Subcutaneous abdominal adipose tissue (tissue), 5 donors: ENCODE measurements around the gene RELA.
A peak's percentile ranks its signal among the peaks of the same experiment; 100 is the strongest.

Experiments
- H3K27ac ChIP-seq: one replicate; pipeline ENCODE4 v1.7.0; 2013; ENCODE audit warnings: low read depth, mild to moderate bottlenecking, inconsistent platforms, low read length, moderate library complexity
- H3K27me3 ChIP-seq, 5 donors: one replicate each; pipeline ENCODE4 v1.7.0; 2013; ENCODE audit warnings: low read length in 5 of 5, inconsistent platforms in 1 of 5; ENCODE audit not compliant: control insufficient read depth in 5 of 5, insufficient read depth in 4 of 5
- H3K36me3 ChIP-seq, 5 donors: one replicate each; pipeline ENCODE4 v1.7.0; 2013; ENCODE audit warnings: low read length in 5 of 5; ENCODE audit not compliant: control insufficient read depth in 5 of 5, insufficient read depth in 5 of 5
- H3K4me1 ChIP-seq, 5 donors: one replicate each; pipeline ENCODE4 v1.7.0; 2013; ENCODE audit warnings: low read length in 5 of 5, mild to moderate bottlenecking in 3 of 5, moderate library complexity in 1 of 5; ENCODE audit not compliant: control insufficient read depth in 5 of 5, insufficient read depth in 5 of 5
- H3K4me3 ChIP-seq, 5 donors: one replicate each; pipeline ENCODE4 v1.7.0; 2013; ENCODE audit warnings: low read length in 5 of 5, low read depth in 1 of 5
- H3K9ac ChIP-seq, 5 donors: one replicate each; pipeline ENCODE4 v1.7.0; 2013; ENCODE audit warnings: low read length in 5 of 5, mild to moderate bottlenecking in 4 of 5, moderate library complexity in 3 of 5
- H3K9me3 ChIP-seq, 5 donors: one replicate each; pipeline ENCODE4 v1.7.0; 2013; ENCODE audit warnings: low read length in 5 of 5; ENCODE audit not compliant: control insufficient read depth in 5 of 5
- donor health status: healthy.
- donor health status: healthy.
- donor health status: healthy.
- donor health status: healthy.
- donor health status: healthy.

The RELA gene

DNA sequence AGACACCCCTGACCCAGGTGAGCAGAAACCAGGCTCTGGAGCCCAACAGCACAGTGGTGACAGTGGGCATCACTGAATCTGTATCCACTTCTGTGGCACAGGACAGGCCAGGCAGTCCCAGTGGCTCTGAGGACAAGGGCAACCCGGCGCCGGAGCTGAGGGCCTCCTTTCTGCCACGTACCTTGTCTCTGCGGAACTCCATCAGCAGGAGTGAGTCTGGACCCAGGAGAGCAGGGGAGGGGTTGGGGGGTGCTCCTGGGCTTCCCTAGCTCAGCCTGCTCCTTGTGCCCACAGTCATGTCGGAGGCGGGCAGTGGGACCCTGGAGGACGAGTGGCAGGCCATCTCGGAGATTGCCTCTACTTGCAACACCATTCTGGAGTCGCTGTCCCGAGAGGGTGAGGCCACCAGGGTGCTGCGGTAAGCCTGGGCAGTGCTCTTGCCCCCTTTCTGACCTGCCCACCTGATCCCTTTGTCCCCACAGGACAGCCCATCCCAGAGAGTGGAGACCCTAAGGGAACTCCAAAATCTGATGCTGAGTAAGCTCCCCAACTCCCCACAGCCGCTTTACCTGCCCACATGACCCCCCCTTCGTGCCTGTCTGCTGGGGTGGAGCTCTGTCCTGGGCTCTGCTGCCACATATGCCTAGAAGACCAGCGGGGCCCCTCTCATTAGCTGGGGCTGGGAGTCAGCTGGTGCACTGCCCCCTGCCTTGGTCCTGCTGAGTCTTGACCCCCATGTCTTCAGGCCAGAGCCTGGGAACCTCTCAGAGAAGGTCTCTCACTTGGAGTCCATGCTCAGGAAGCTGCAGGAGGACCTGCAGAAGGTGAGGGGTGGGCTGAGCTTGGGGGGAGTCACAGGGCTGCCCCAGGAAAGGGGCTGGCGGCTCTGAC is 12.8 kb downstream of the RELA start:
- peak overlapping the region in 2 of 5 donors; percentile 24 to 25 for H3K9ac ChIP-seq
- no peaks in the 10 kb centered on the region for H3K27me3 ChIP-seq
- H3K27ac ChIP-seq = no peak overlapping the region
- H3K4me3 ChIP-seq = no peak overlapping the region
- H3K9me3 ChIP-seq = no peaks in the 10 kb centered on the region
- H3K4me1 ChIP-seq = peaks cover 17 to 43% (median 33%) of the 10 kb centered on the region in 5 donors
- H3K36me3 ChIP-seq = peaks cover 0 to 74% (median 53%) of the 10 kb centered on the region in 5 donors

DNA sequence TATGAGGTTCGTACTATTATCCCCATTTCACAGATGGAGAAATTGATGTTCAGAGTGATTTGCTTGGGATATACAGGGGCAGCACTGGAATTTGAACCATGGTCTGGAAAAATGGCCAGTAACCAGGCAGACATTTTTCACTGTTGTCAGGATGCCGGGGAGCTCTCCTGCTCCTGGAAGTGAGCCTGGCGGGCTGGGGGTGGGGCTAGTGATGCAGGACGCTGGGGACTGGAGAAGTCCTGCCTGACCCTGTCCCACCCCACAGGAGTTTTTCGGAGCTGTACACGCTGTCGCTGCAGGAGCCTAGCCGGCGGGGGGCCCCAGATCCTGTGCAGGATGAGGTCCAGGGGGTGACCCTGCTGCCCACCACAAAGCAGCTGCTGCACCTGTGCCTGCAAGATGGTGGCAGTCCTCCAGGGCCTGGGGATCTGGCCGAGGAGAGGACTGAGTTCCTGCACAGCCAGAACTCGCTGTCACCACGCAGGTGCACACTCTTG is 13.7 kb downstream of the RELA start:
- Histone ChIP-seq H3K27me3 (no peaks in the 10 kb centered on the region), H3K9me3 (no peaks in the 10 kb centered on the region), H3K27ac (no peak overlapping the region), H3K4me3 (no peak overlapping the region), H3K4me1 (peaks cover 17 to 40% (median 27%) of the 10 kb centered on the region in 5 donors), H3K36me3 (peaks cover 0 to 71% (median 55%) of the 10 kb centered on the region in 5 donors), H3K9ac (no peak overlapping the region)

GRCh38 chr11:65646958-65647701 is 15.6 kb downstream of the RELA start:
- peaks cover 8 to 25% (median 13%) of the 10 kb centered on the region in 5 donors for H3K4me1 ChIP-seq
- H3K9me3 ChIP-seq = no peaks in the 10 kb centered on the region
- no peak overlapping the region for H3K9ac ChIP-seq
- H3K4me3 ChIP-seq = no peak overlapping the region
- H3K27me3 ChIP-seq = no peaks in the 10 kb centered on the region
- H3K36me3 ChIP-seq = peaks cover 0 to 88% (median 66%) of the 10 kb centered on the region in 5 donors
- H3K27ac ChIP-seq = no peak overlapping the region

GRCh38 chr11:65646288-65646957 is 16.3 kb downstream of the RELA start:
- Histone ChIP-seq H3K27ac (no peak overlapping the region), H3K27me3 (no peaks in the 10 kb centered on the region), H3K9ac (no peak overlapping the region), H3K4me1 (peaks cover 2 to 25% (median 11%) of the 10 kb centered on the region in 5 donors), H3K9me3 (no peaks in the 10 kb centered on the region), H3K4me3 (no peak overlapping the region), H3K36me3 (peaks cover 0 to 92% (median 70%) of the 10 kb centered on the region in 5 donors)

- Histone ChIP-seq H3K27ac (no peak overlapping the region), H3K4me1 (peaks cover 0 to 25% (median 12%) of the 10 kb centered on the region in 5 donors), H3K9ac (no peak overlapping the region), H3K9me3 (no peaks in the 10 kb centered on the region), H3K4me3 (no peak overlapping the region), H3K27me3 (no peaks in the 10 kb centered on the region), H3K36me3 (peaks cover 0 to 92% (median 66%) of the 10 kb centered on the region in 5 donors)
Measured at GRCh38 chr11:65645710-65646109, 17.0 kb downstream of the RELA start.

DNA sequence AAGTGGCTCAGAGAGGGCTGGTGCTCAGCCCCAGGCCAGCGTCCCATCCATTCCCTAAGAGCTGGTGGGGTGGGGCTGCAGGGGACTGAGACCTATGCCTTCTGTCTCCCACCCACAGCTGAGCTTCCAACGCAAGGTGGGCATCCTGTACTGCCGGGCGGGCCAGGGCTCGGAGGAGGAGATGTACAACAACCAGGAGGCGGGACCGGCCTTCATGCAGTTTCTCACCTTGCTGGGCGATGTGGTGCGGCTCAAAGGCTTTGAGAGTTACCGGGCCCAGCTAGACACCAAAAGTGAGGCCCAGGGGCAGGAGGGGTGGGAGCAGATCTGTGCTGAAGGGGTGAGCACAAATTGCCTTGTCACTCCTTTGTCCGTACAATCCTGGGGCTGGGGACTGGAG is 17.9 kb downstream of the RELA start:
- Histone ChIP-seq H3K9me3 (no peaks in the 10 kb centered on the region), H3K36me3 (peaks cover 0 to 83% (median 57%) of the 10 kb centered on the region in 5 donors), H3K4me1 (peaks cover 3 to 32% (median 21%) of the 10 kb centered on the region in 5 donors), H3K27ac (no peak overlapping the region), H3K27me3 (no peaks in the 10 kb centered on the region), H3K4me3 (no peak overlapping the region), H3K9ac (no peak overlapping the region)

GRCh38 chr11:65643971-65644370 is 18.7 kb downstream of the RELA start:
- Histone ChIP-seq H3K27ac (no peak overlapping the region), H3K27me3 (no peaks in the 10 kb centered on the region), H3K4me3 (no peak overlapping the region), H3K9ac (no peak overlapping the region), H3K36me3 (peaks cover 0 to 74% (median 50%) of the 10 kb centered on the region in 5 donors), H3K4me1 (peaks cover 7 to 37% (median 29%) of the 10 kb centered on the region in 5 donors), H3K9me3 (no peaks in the 10 kb centered on the region)

DNA sequence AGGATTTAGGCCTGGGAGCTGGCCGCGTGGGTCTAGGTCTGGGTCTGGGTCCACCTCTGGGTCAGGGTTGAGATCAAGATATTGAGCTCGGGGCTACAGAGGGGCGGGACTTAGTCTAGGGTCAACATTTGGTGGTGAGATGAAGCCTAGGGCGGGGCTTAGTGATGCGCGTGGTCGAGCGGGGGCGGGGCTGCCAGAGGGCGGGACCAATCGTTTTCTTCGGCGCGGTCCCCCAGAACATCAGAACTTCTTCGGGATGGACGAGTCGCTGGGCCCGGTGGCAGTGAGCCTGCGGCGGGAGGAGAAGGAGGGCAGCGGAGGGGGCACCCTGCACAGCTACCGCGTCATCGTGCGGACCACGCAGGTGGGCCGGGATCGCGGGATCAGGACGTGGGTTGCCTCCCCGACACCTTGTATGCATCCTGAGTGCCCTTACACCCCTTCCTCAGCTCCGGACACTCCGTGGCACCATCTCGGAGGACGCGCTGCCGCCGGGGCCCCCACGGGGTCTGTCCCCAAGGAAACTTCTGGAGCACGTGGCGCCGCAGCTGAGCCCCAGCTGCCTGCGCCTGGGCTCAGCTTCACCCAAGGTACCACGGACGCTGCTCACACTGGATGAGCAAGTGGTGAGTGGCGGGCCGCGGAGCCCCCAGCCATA is 20.6 kb downstream of the RELA start:
- Histone ChIP-seq H3K9me3 (no peaks in the 10 kb centered on the region), H3K4me1 (peaks cover 10 to 50% (median 44%) of the 10 kb centered on the region in 5 donors), H3K9ac (peak overlapping the region in 1 of 5 donors; percentile 28), H3K27ac (no peak overlapping the region), H3K36me3 (peaks cover 0 to 58% (median 46%) of the 10 kb centered on the region in 5 donors), H3K4me3 (peak overlapping the region in 3 of 5 donors; percentile 45 to 61 (median 50)), H3K27me3 (no peaks in the 10 kb centered on the region)

- no peaks in the 10 kb centered on the region for H3K27me3 ChIP-seq
- H3K36me3 ChIP-seq = peaks cover 0 to 58% (median 50%) of the 10 kb centered on the region in 5 donors
- H3K9me3 ChIP-seq = no peaks in the 10 kb centered on the region
- H3K4me3 ChIP-seq = peak overlapping the region in 4 of 5 donors; percentile 22 to 61 (median 48)
- H3K27ac ChIP-seq = no peak overlapping the region
- H3K4me1 ChIP-seq = peaks cover 10 to 53% (median 50%) of the 10 kb centered on the region in 5 donors
- H3K9ac ChIP-seq = peak overlapping the region in 2 of 5 donors; percentile 28 to 52
Measured at GRCh38 chr11:65641297-65642013, 21.3 kb downstream of the RELA start.
